ENCODE measurements around the gene DHX30. TPM values are rescaled to one million over a fixed set of nuclear protein-coding genes. Genes with fewer than 3 reads are reported as not detected.

The DHX30 gene
- polyA plus RNA-seq, 1 of the 3 experiments (the other 2 are of a cell fraction): 86.3 TPM

- TF ChIP-seq CHD2 (IDR thresholded peaks at IDR 0.05; ENCODE audit: low read length, partially characterized antibody) (peak; percentile 97), RFX5 (IDR thresholded peaks at IDR 0.05; ENCODE audit: low read length) (peak; percentile 11; the same call in 1 of the 2 replicates), RCOR1 (IDR thresholded peaks at IDR 0.05; ENCODE audit: low read length) (no peak)
These were observed 21.1 kb upstream of the DHX30 start, which contains the start of gene SMARCC1 (continued) for GRCh38 chr3:47781685-47782445.

DNA sequence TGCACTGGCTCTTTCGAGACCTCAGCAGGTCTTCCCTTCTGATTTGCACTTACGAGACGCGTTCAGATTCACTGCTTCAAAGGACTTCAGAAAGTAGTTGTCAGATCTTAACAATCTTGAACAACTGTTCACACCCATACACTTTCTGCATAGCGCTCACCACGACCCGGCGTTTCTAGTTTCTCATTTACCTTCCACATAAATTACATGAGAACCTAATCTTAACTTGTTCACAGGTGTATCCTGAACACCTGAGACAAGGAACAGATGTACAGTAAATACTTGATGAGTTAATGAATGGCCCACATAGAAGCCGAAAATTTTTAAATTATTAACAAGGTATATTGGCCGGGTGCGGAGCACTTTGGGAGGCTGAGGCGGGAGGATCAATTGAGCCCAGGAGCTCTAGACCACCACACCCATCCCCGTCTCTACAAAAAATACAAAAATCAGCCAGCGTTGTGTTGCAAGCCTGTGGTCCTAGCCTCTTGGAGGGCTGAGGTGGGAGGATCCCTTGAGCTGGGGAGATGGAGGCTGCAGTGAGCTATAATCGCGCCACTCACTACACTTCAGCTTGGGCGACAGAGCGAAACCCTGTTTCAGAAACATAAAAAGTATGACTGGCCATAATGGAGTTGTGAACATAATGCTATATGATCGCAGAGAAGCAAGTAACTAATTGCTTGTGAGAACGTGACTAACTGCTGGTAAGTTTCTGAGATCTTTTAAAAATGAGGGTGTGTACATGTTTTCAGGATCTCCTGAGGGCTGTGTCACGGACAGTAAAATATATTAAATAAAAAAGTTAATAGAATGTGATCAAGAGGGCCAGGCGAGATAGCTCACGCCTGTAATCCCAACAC is 20.3 kb upstream of the DHX30 start:
- WGBS (ENCODE audit: low lambda C conversion rate): 73% methylated on average over 22 of the region's 23 CpGs
- DNase-seq: no peak
- peak overlapping the region; percentile 98 for H3K9ac ChIP-seq
- no peaks in the 10 kb centered on the region for H3K9me2 ChIP-seq
- peak overlapping the region; percentile 90 to 93 for H3K27ac ChIP-seq (ENCODE audit: low read depth in 2 of 2, low read length in 1 of 2)
- peaks cover 0 to 6% of the 10 kb centered on the region in 2 experiments for H3K36me3 ChIP-seq (replicated peaks in 1 of 2; ENCODE audit: control insufficient read depth in 1 of 2, insufficient read depth in 2 of 2, low read length in 1 of 2)
- peaks cover 46% of the 10 kb centered on the region for H3K79me2 ChIP-seq (ENCODE audit: insufficient read depth)
- H3K9me3 ChIP-seq: no peaks in the 10 kb centered on the region
- H2AFZ ChIP-seq (ENCODE audit: low read depth): peak overlapping the region; percentile 92
- H4K20me1 ChIP-seq (ENCODE audit: insufficient read depth): peaks cover 30% of the 10 kb centered on the region
- H3K4me1 ChIP-seq (ENCODE audit: control insufficient read depth in 1 of 2, insufficient read depth in 2 of 2, low read depth in 1 of 2, low read length in 1 of 2): peaks cover 0 to 3% of the 10 kb centered on the region in 2 experiments; a peak in 2 of 4 replicates
- peak overlapping the region; percentile 67 to 99 for H3K4me3 ChIP-seq (ENCODE audit: low read depth in 2 of 2, low read length in 1 of 2)
- H3K27me3 ChIP-seq (ENCODE audit: insufficient read depth): no peaks in the 10 kb centered on the region
- peak overlapping the region; percentile 97 for H3K4me2 ChIP-seq
- peaks cover 30% of the 10 kb centered on the region for H3F3A ChIP-seq (replicated peaks; ENCODE audit: insufficient read depth)
- ChIA-PET POLR2A (no interaction called here), CTCF (no interaction called here)
- TF ChIP-seq TAF1 (IDR thresholded peaks at IDR 0.05; ENCODE audit: borderline replicate concordance, low read depth, low read length) (no peak), NFIC (IDR thresholded peaks at IDR 0.05; ENCODE audit: borderline replicate concordance) (no peak), YY1 (IDR thresholded peaks at IDR 0.05; ENCODE audit: low read depth) (no peak), RXRA (IDR thresholded peaks at IDR 0.05; ENCODE audit: borderline replicate concordance, low read depth) (no peak), MAX (IDR thresholded peaks at IDR 0.05; ENCODE audit: low read depth) (no peak)
- TF ChIP-seq, protein P1, sequence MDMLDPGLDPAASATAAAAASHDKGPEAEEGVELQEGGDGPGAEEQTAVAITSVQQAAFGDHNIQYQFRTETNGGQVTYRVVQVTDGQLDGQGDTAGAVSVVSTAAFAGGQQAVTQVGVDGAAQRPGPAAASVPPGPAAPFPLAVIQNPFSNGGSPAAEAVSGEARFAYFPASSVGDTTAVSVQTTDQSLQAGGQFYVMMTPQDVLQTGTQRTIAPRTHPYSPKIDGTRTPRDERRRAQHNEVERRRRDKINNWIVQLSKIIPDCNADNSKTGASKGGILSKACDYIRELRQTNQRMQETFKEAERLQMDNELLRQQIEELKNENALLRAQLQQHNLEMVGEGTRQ (IDR thresholded peaks at IDR 0.05; ENCODE audit: borderline replicate concordance, low read depth, low read length): no peak

GRCh38 chr3:47783673-47784072 is 19.3 kb upstream of the DHX30 start:
- H2AFZ ChIP-seq (ENCODE audit: low read depth): no peak overlapping the region
- no peaks in the 10 kb centered on the region for H3K9me3 ChIP-seq
- peaks cover 20% of the 10 kb centered on the region for H4K20me1 ChIP-seq (ENCODE audit: insufficient read depth)
- H3K9me2 ChIP-seq: no peaks in the 10 kb centered on the region
- peaks cover 0 to 3% of the 10 kb centered on the region in 2 experiments for H3K36me3 ChIP-seq (replicated peaks in 1 of 2; ENCODE audit: control insufficient read depth in 1 of 2, insufficient read depth in 2 of 2, low read length in 1 of 2)
- peaks cover 36% of the 10 kb centered on the region for H3K79me2 ChIP-seq (ENCODE audit: insufficient read depth)
- DNase-seq: no peak
- peaks cover 0 to 3% of the 10 kb centered on the region in 2 experiments; a peak in 2 of 4 replicates for H3K4me1 ChIP-seq (ENCODE audit: control insufficient read depth in 1 of 2, insufficient read depth in 2 of 2, low read depth in 1 of 2, low read length in 1 of 2)
- H3K4me3 ChIP-seq (ENCODE audit: low read depth in 2 of 2, low read length in 1 of 2): no peak overlapping the region
- CTCF ChIA-PET: no interaction called here
- H3K27me3 ChIP-seq (ENCODE audit: insufficient read depth): no peaks in the 10 kb centered on the region
- H3K27ac ChIP-seq (ENCODE audit: low read depth in 2 of 2, low read length in 1 of 2): no peak overlapping the region
- no peak overlapping the region for H3K4me2 ChIP-seq
- peaks cover 31% of the 10 kb centered on the region for H3F3A ChIP-seq (replicated peaks; ENCODE audit: insufficient read depth)
- H3K9ac ChIP-seq: no peak overlapping the region
- POLR2A ChIA-PET: no interaction called here
- TF ChIP-seq RAD21 (IDR thresholded peaks at IDR 0.05; ENCODE audit: low read length) (no peak), MAX (IDR thresholded peaks at IDR 0.05; ENCODE audit: low read depth) (no peak), FOXJ3 (CRISPR knock-in tag; IDR thresholded peaks at IDR 0.05) (no peak), TAF1 (IDR thresholded peaks at IDR 0.05; ENCODE audit: borderline replicate concordance, low read depth, low read length) (no peak), FOXM1 (IDR thresholded peaks at IDR 0.05; ENCODE audit: low read depth) (no peak), MXI1 (IDR thresholded peaks at IDR 0.05; ENCODE audit: low read depth, low read length) (no peak), PBX3 (IDR thresholded peaks at IDR 0.05) (no peak), TEAD4 (IDR thresholded peaks at IDR 0.05; ENCODE audit: borderline replicate concordance, insufficient read depth) (no peak), SMC3 (IDR thresholded peaks at IDR 0.05; ENCODE audit: low read depth, low read length) (no peak), MEF2A (IDR thresholded peaks at IDR 0.05; ENCODE audit: borderline replicate concordance, low read depth) (no peak), EZH2phosphoT487 (IDR thresholded peaks at IDR 0.05; ENCODE audit: borderline replicate concordance, low read depth) (no peak), SIN3A (IDR thresholded peaks at IDR 0.05; ENCODE audit: borderline replicate concordance, low read depth, low read length) (no peak)
- TF ChIP-seq, protein P1 (IDR thresholded peaks at IDR 0.05; ENCODE audit: borderline replicate concordance, low read depth, low read length): no peak
